ENCODE measurements around the gene INPP4B.

Gene INPP4B

GRCh38 chr4:142291299-142292050, 554.6 kb downstream of the INPP4B start:
- DNase-seq (ENCODE audit: low read depth) = no peak

- DNase-seq (ENCODE audit: low read depth) = no peak
These were observed 558.7 kb downstream of the INPP4B start for GRCh38 chr4:142287371-142287770.

GRCh38 chr4:142285222-142285583, 560.9 kb downstream of the INPP4B start:
- no peak for DNase-seq (ENCODE audit: low read depth)

GRCh38 chr4:142284402-142285221, 561.5 kb downstream of the INPP4B start:
- DNase-seq (ENCODE audit: low read depth) = no peak

- no peak for DNase-seq (ENCODE audit: low read depth)
These were observed 563.1 kb downstream of the INPP4B start for GRCh38 chr4:142282870-142283431.

- DNase-seq (ENCODE audit: low read depth) = no peak
These were observed 564.1 kb downstream of the INPP4B start for GRCh38 chr4:142281999-142282398.

- no peak for DNase-seq (ENCODE audit: low read depth)
These were observed 567.4 kb downstream of the INPP4B start for GRCh38 chr4:142278663-142279062.

GRCh38 chr4:142278171-142278570, 567.9 kb downstream of the INPP4B start:
- DNase-seq (ENCODE audit: low read depth) = no peak

- DNase-seq (ENCODE audit: low read depth) = no peak
These were observed 572.0 kb downstream of the INPP4B start for GRCh38 chr4:142274137-142274536.

GRCh38 chr4:142272452-142272851, 573.6 kb downstream of the INPP4B start:
- no peak for DNase-seq (ENCODE audit: low read depth)

- DNase-seq (ENCODE audit: low read depth) = no peak
These were observed 574.3 kb downstream of the INPP4B start for GRCh38 chr4:142271832-142272231.

- no peak for DNase-seq (ENCODE audit: low read depth)
These were observed 579.0 kb downstream of the INPP4B start for GRCh38 chr4:142267101-142267500.

- DNase-seq (ENCODE audit: low read depth) = no peak
These were observed 580.2 kb downstream of the INPP4B start for GRCh38 chr4:142265946-142266345.

GRCh38 chr4:142265536-142265935, 580.6 kb downstream of the INPP4B start:
- no peak for DNase-seq (ENCODE audit: low read depth)

- DNase-seq (ENCODE audit: low read depth) = no peak
These were observed 581.1 kb downstream of the INPP4B start for GRCh38 chr4:142264961-142265360.

- no peak for DNase-seq (ENCODE audit: low read depth)
These were observed 583.1 kb downstream of the INPP4B start for GRCh38 chr4:142262956-142263355.

GRCh38 chr4:142248946-142249345, 597.2 kb downstream of the INPP4B start:
- peak; percentile 58 for DNase-seq (ENCODE audit: low read depth)

- no peak for DNase-seq (ENCODE audit: low read depth)
These were observed 602.8 kb downstream of the INPP4B start for GRCh38 chr4:142243255-142243654.

- DNase-seq (ENCODE audit: low read depth) = no peak
These were observed 603.9 kb downstream of the INPP4B start for GRCh38 chr4:142242156-142242555.

GRCh38 chr4:142238589-142238988, 607.5 kb downstream of the INPP4B start:
- no peak for DNase-seq (ENCODE audit: low read depth)

GRCh38 chr4:142236268-142236667, 609.8 kb downstream of the INPP4B start:
- no peak for DNase-seq (ENCODE audit: low read depth)

- no peak for DNase-seq (ENCODE audit: low read depth)
These were observed 614.3 kb downstream of the INPP4B start for GRCh38 chr4:142231787-142232186.

GRCh38 chr4:142230991-142231390, 615.1 kb downstream of the INPP4B start:
- DNase-seq (ENCODE audit: low read depth) = no peak
